ENCODE results near the gene TSPAN3.

TSPAN3 gene

DNA sequence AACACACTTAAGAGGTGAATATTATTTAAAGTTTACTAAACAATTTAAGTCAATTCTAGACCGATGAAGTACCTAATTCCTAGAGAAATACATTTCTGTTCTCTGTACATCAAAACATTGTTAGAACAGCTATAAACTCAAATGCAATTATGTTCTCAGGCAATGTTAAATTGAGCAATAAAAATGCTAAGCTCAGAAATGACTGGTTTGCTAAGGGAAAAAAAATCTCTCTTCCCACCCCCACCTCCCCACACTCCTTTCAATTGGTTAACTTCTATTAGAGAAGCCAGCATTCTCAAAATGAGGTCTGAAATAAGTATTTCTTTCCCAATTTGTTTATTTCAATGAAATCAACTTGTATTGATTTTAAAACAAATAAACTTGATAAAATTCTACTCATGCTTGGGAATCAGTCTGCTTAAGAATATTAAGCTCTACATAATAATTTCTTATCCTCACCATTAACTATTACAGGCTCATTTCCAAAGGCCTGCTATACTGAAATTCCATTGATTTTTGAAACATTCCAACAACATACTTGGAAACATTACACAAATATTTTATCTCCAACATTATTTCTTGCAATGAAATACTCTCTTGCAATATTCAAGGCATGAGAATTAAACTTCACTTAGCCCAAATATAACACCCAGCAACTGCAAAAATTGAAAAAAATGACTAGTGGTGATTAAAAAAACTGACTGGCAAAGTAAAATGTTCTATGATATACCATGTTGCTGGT, 22.6 kb downstream of the TSPAN3 start:
- no peak for DNase-seq

GRCh38 chr15:77046704-77047412, 24.1 kb downstream of the TSPAN3 start:
- DNase-seq: no peak

- no peak for DNase-seq
These were observed 24.9 kb downstream of the TSPAN3 start for GRCh38 chr15:77045985-77046384.

DNA sequence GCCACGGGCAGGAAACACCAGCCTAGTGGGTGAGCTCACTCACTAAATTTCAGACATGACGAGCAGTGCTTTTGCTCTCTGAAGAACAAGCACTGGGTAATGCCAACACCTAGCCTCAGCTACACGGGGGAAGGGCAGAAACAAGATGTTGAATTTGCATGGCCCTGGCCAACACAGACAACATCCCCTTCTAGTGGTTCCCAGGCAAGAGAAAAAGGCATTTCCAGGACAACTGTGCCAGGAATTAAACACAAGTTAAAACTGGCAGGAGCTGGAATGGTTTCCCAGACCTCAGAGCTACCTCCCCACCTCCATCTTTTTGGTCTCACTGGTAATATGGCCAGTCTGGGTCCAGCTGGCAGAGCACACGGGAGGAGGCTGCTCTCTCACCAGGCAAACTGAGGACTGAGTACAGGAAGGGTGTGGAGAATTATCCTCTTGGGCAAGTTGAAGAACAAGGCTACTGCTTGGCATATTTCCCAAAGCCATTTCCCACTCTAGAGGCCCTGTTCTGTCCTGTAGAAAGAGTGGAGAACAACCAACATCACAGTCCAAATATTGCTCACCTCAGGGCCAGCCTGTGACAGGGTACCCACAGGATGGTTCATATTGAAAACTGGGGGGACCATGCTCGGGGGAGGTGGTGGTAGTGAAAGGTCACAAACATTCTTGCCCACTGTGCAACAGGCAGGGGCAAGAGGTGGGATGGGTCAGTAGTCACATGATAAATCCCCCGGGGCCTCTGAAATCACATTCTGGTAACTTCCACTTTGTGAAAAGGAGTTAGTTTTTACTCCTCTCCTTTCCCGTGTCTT, 26.5 kb downstream of the TSPAN3 start:
- DNase-seq: no peak

DNA sequence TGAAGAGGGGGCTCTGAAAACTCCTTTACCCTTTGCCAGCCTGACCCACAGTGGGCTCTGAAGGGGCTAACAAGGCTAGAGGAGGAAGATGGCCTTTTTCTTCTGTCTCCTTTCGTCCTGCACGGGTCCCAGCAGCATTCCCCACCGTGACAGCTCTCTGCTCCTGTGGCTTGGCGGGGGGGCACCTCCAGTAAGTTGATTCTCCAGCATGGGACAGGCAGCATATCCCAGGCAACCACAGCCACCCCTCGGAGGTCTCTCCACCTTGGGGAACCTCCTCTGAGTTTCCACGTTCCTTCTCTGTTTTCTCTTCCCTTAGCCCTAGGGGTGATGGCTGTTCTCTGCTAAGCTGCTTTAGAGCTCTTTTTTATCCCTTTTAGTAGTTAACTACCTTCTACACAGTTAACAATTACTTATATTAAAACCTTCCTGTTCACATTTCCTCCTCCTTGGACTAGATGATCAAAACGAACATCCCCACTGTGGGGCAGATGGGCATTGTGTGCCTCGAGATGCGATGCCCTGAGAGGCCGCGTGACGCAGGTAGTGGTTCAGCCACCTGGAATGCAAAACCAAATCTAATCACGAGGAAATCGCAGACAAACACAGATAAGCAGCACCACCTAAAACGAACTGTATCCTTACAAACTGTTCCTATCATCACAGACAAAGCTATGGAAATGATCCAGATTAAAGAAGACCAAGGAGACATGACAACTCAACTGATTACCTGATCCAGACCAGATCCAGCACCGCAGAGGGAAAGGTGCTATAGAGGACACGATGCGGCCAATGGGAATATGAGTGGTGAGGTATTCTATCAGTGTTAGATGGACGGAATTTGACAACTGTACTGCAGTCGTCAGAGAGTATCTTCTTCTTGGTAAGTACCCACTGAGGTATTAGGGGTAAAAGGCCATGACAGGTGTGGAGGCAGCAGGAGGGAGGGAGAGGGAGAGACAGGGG, 27.7 kb downstream of the TSPAN3 start:
- DNase-seq: no peak

- no peak for DNase-seq
These were observed 28.5 kb downstream of the TSPAN3 start for GRCh38 chr15:77042245-77042919.

GRCh38 chr15:77040673-77041072, 30.2 kb downstream of the TSPAN3 start:
- no peak for DNase-seq

GRCh38 chr15:77039848-77040247, 31.1 kb downstream of the TSPAN3 start:
- no peak for DNase-seq

DNA sequence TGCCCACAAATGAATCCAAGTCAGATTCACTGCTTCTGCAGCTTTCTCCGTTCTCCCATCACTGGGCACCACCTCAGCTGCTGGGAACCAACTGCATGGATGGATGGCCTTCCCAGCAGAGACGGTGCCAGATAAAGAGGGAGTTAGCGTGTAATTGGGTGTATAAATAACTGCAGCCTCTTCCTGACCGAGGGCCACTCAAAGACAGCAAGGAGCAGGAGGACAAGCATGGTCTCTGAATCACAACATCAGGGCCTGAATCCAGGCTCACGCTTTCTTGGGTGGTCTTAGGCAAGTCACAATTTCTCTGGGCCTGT, 31.7 kb downstream of the TSPAN3 start:
- DNase-seq: no peak

- DNase-seq: no peak
These were observed 32.3 kb downstream of the TSPAN3 start for GRCh38 chr15:77038312-77039216.

DNA sequence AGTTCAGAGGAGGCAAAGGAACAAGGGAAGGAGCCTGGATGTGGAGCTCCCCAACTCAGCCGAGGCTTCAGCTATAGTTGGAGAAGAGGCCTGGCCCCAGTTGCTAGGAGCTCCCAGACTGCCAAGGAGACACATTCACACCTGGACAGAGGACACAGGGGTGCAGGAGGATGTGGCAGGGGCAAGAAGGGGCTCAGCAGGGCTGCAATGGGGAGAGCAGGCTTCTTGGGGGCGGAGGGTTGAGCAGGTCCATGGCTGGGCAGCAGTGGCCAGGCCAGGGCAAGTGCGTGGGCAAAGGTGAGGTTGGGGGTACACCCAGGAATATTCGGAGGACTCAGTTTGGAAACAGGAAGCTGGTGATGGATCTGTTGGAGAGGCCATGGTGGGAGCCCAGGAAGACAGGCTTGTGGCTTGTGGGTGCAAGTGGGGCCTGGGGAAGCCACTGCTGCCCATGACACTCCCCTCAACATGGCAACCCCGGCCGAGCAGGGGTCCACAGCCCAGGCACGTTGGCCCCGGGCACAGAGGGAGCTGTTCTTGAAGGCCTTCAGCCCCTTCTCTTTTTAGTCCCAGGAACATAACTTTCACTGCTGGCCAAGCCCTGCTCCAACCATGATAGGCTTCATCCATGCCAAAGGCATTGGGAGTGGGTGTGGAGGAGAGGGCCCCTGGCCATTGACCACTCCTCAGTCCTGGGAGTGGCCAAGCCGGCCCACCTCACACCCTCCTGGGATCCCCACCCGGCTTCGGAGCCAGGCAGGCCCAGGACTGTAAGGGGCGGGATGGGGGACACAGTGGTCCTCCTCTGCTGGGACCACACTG, 33.3 kb downstream of the TSPAN3 start:
- DNase-seq: no peak

- no peak for DNase-seq
These were observed 34.1 kb downstream of the TSPAN3 start for GRCh38 chr15:77036537-77037387.

DNA sequence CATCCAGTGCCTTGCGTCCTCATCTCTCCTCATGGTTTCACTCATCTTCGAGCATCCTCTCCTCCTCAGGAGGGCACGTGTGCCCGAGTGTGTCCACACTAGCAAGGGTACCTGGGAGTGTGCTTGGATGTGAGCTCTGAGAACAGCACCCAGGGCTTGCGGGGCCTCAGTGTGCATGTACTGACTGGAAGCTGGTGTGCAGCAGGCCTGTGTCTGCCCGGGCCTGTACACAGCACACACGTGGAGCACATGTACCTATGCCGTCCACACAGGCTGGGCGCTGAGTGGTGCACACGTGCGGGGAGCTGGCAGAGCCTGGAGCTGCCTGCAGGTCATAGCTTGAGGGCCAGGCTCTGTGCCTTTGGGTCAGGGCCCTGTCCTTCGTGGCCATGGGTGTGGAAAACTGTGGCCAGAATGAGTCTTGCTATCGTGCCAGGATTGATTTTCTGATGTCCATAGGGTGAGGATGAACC, 34.9 kb downstream of the TSPAN3 start:
- no peak for DNase-seq

DNA sequence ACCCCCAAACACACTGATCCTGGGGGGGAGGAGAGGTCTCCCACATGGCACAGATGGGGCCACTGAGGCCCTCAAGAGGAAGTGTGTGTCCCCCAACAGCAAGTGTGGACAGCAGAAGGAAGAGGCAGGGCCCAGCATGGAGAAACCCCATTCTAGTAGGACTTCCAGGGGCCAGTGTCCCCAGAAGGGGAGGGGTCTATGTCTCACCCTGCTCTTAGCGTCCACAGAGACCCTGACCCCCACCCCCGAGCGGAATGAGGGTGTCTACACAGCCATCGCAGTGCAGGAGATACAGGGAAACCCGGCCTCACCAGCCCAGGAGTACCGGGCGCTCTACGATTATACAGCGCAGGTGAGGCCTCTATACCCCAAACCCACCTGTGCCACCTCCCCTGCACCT, 35.3 kb downstream of the TSPAN3 start:
- no peak for DNase-seq

GRCh38 chr15:77034695-77035489, 36.0 kb downstream of the TSPAN3 start:
- peak; percentile 29 to 37 for DNase-seq

DNA sequence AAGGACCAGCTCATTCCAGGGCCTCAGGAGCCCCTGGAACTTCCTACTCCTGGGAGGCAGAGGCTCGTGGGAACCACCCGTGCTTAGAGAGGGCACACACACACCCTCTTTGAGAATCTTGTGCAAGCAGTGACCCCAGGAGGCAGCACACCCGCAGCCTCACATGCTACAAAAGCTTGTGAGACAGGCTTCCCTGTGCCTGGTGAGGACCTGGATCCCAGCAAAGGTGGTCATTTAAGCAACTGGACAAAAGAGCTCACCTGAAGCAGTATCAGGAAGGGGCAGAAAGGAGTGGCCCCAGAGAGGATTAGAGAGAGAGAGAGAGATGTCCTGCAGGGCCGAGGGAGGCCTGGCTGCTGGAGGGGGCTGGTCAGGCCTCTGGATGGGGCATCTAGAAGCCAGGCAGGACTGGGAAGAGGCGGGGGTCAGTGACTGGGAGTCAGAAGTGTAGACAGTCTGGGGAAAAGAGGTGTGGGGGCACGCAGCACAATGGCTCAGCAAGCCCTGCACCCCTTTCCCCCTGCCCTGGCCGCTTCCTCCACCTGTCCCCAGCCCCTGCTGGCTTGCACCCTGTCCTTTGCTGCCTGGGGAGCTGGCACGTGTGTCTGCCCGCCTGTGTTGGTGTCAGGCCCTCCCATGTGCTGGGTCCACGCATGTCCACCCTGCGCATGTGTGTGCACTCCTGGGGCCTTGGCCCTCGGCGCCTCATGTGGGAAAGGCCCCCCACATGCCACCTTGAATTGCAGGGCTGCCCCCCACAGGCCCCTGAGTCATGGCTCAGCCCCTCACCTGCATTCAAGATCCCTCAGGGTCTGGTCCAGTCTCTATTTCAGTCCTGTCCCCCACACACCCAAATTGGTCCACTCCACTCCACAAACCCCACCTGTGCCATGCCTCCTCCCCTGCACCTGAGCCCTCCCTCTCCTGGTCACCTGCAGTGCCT, 36.9 kb downstream of the TSPAN3 start:
- no peak for DNase-seq

GRCh38 chr15:77033417-77033728, 37.5 kb downstream of the TSPAN3 start:
- DNase-seq: no peak

Measured in Kasumi-1 (cell line).